HG03575 (cell line): ENCODE data around the gene AMOTL2.

ENCODE experiments used
- ATAC-seq: cut with Tn5 transposase; IDR thresholded peaks from one replicate; pipeline ENCODE4 v1.9.1; 2021; ENCODE audit not compliant: unreplicated experiment, insufficient number of reproducible peaks, low FRiP score; ENCODE audit errors: extremely low read depth

Gene AMOTL2

GRCh38 chr3:134325706-134326105 is 48.5 kb downstream of the AMOTL2 start:
- no peak for ATAC-seq

GRCh38 chr3:134325061-134325705 is 49.1 kb downstream of the AMOTL2 start:
- ATAC-seq, result no peak

GRCh38 chr3:134323966-134324962 is 50.0 kb downstream of the AMOTL2 start:
- ATAC-seq, result no peak

GRCh38 chr3:134322286-134322685 is 52.0 kb downstream of the AMOTL2 start:
- no peak for ATAC-seq

- no peak for ATAC-seq
These were observed 53.5 kb downstream of the AMOTL2 start for GRCh38 chr3:134320749-134321148.

GRCh38 chr3:134319931-134320330 is 54.3 kb downstream of the AMOTL2 start:
- no peak for ATAC-seq

- ATAC-seq, result no peak
These were observed 56.1 kb downstream of the AMOTL2 start for GRCh38 chr3:134318166-134318565.

GRCh38 chr3:134317106-134317947 is 56.9 kb downstream of the AMOTL2 start:
- no peak for ATAC-seq

- no peak for ATAC-seq
These were observed 58.8 kb downstream of the AMOTL2 start for GRCh38 chr3:134315286-134316106.

GRCh38 chr3:134314588-134315285 is 59.5 kb downstream of the AMOTL2 start:
- no peak for ATAC-seq

GRCh38 chr3:134313847-134314587 is 60.2 kb downstream of the AMOTL2 start:
- no peak for ATAC-seq

- no peak for ATAC-seq
These were observed 61.1 kb downstream of the AMOTL2 start for GRCh38 chr3:134312873-134313846.

- no peak for ATAC-seq
These were observed 62.0 kb downstream of the AMOTL2 start for GRCh38 chr3:134312072-134312872.

- ATAC-seq, result no peak
These were observed 62.6 kb downstream of the AMOTL2 start for GRCh38 chr3:134311693-134312071.

GRCh38 chr3:134311265-134311664 is 63.0 kb downstream of the AMOTL2 start:
- no peak for ATAC-seq
